LNCaP clone FGC (cell line): Measurements from ENCODE around the gene SRPK2.

ENCODE experiments used
- DNase-seq: peaks from one replicate; pipeline ENCODE4 v3.0.0-alpha.2; 2011; ENCODE audit warnings: low read depth
- H3K4me3 ChIP-seq: 2 replicates; pipeline ENCODE4 v1.5.1; 2011; ENCODE audit warnings: mild to moderate bottlenecking, low read depth, low read length, control low read depth
- TF ChIP-seq, protein P1 (sequence below): IDR thresholded peaks from 2 replicates; pipeline ENCODE4 v1.5.1; 2012; ENCODE audit warnings: mild to moderate bottlenecking; ENCODE audit not compliant: control insufficient read depth, insufficient read depth; ENCODE audit errors: extremely low read depth

The SRPK2 gene

DNA sequence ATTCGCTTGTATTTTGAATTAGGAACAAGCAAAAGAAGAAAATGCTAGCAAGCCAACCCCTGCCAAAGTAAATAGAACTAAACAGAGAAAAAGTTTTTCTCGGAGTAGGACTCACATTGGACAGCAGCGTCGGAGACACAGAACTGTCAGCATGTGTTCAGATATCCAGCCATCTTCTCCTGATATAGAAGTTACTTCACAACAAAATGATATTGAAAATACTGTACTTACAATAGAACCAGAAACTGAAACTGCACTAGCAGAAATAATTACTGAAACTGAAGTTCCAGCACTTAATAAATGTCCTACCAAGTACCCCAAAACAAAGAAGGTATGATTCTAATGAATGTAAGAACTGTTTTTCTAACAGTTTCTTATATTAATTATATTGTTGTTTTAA lies 286.9 kb downstream of the SRPK2 start:
- DNase-seq = no peak
- TF ChIP-seq, protein P1, sequence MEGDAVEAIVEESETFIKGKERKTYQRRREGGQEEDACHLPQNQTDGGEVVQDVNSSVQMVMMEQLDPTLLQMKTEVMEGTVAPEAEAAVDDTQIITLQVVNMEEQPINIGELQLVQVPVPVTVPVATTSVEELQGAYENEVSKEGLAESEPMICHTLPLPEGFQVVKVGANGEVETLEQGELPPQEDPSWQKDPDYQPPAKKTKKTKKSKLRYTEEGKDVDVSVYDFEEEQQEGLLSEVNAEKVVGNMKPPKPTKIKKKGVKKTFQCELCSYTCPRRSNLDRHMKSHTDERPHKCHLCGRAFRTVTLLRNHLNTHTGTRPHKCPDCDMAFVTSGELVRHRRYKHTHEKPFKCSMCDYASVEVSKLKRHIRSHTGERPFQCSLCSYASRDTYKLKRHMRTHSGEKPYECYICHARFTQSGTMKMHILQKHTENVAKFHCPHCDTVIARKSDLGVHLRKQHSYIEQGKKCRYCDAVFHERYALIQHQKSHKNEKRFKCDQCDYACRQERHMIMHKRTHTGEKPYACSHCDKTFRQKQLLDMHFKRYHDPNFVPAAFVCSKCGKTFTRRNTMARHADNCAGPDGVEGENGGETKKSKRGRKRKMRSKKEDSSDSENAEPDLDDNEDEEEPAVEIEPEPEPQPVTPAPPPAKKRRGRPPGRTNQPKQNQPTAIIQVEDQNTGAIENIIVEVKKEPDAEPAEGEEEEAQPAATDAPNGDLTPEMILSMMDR = no peak
- H3K4me3 ChIP-seq = no peak overlapping the region

DNA sequence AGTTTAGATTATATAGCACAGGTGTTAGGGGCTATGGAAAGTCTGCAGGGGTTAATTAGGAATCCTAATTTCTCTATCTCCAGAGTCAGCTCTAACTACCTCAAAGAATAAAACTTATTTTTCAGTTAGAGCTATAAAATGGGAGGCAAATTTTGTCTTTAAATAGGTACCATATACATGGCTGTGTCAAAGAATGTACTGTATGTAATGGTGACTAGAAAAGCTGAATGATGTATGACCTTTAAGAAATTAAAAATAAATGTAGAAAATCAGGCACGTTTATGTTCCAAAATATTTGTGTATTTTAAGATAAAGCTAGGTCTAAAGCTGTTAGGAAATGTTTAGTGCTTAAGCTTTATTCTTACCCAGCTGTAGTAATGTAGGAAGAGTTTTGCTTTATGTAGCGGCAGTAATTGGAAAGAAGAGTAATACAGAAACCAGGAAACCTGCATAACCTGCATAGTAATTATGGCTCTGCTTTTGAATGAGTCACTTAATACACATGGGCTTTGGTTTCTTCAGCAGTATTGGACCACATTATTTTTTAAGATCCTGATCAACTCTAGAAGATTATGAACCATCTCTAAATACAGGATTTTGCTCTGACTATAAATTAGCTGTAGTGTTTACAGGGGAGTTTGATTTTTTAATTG lies 289.7 kb downstream of the SRPK2 start:
- H3K4me3 ChIP-seq = no peak overlapping the region
- TF ChIP-seq, protein P1 = no peak
- DNase-seq = no peak

DNA sequence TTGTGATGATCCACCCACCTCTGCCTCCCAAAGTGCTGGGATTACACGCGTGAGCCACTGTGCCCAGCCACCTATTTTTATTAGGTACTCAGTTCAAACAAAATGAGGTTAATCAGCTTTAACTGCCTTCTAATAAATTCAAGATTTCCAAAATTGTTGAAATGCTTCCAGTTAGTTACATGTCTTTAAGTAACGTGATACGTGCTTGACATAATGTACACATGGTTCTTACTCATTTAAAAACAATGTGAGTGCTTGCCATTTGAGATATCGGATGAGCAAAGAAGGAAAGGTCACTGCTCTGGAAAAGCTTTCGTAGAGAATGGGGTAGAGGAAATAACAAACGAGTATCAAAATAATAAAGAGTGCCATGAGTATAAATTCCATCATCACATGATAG lies 291.1 kb downstream of the SRPK2 start:
- TF ChIP-seq, protein P1 = no peak
- DNase-seq = peak; percentile 75
- no peak overlapping the region for H3K4me3 ChIP-seq

DNA sequence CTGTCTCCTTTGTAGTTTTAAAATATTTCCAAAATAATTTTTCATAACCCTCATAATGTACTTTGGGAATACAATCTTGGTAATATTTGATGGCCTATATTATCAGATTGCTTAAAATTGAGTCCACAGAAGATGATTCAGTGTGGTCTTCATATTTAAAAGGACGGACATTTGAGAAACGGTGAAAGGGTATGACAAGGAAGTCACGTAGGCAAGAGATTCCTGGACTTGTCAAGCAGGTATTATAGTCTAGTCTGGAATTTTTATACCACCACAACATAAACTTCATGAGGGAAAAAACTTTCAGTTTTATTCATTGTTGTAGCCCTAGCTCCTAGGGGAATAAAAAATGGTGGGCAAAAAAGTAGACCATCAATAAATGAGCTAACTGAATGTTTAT lies 292.4 kb downstream of the SRPK2 start:
- no peak for DNase-seq
- TF ChIP-seq, protein P1 = no peak
- H3K4me3 ChIP-seq = no peak overlapping the region

DNA sequence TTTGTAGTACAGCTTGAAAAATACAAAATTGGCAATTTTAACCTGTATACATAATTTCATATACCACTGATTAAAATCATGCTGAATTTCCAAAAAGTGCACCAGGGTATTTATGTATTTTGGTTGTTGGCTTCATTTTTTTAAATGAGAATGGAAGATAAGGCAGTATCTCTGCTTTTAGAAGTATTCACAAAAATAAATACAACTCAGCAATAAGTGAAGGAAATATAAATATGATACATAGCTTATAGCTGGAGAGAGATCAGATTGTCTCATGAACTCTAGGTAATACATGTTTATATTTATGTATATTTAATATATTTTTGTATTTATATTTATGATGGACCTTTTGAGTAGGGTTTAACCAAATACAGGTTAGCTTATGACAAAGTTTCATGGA lies 293.8 kb downstream of the SRPK2 start:
- no peak overlapping the region for H3K4me3 ChIP-seq
- DNase-seq = no peak
- TF ChIP-seq, protein P1 = no peak

DNA sequence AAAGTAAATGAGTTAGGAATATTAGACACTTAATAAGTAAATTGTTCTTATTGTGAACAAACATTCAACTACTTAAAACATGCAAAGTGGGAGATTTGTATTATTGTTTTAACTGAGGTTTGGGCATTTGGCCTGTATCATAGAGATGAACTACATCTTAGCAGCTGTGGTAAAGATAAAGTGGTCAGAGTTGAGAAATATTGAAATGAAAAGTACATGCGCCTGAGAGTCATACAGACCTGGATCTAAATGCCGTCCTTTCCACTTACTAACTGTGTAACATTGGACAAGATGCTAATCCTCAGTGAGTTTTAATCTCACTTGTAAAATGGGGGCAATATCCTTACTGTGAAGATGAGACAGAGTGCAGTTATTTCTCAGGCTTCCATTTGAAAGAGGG lies 300.3 kb downstream of the SRPK2 start:
- H3K4me3 ChIP-seq = no peak overlapping the region
- TF ChIP-seq, protein P1 = no peak
- DNase-seq = no peak

DNA sequence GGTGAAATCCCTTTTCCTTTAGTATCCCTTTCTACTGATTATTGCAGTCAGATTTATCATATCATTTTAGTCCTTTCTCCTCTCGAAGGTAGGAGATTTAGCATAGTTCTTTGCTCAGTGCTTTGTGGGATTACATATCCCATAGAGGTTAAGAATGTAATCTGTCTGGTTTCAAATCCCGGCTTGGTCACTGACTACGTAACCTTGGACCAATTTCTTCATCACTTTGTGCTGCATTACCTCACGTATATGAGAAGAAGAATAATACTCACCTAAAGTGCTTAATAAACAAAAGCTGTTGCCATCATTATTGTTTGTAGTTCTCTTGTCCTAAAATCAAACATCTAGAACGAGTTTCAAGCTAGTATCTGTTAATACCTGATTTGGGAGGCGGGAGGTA lies 300.7 kb downstream of the SRPK2 start:
- DNase-seq = no peak
- TF ChIP-seq, protein P1 = no peak
- no peak overlapping the region for H3K4me3 ChIP-seq
